HepG2 (cell line): ENCODE measurements around the gene SRCAP. TPM values are rescaled to one million over a fixed set of nuclear protein-coding genes. Genes with fewer than 3 reads are reported as not detected.

Experiments
- ARNTL ChIP-seq: sonication (generic); formaldehyde crosslinking; IDR thresholded peaks from 2 replicates; pipeline ENCODE4 v1.4.0; 2020; ENCODE audit warnings: mild to moderate bottlenecking, missing genetic modification reagents
- CC2D1A ChIP-seq: sonication (generic); formaldehyde crosslinking; IDR thresholded peaks from 2 replicates; pipeline ENCODE4 v1.8.1; 2023; ENCODE audit warnings: mild to moderate bottlenecking, missing genetic modification reagents
- KDM1A ChIP-seq: IDR thresholded peaks from 2 replicates; pipeline ENCODE4 v1.6.1; 2016; ENCODE audit warnings: missing compliant biosample characterization
- KLF16 ChIP-seq, 2 experiments: sonication (generic) in 1 of 2; formaldehyde crosslinking in 1 of 2; IDR thresholded peaks; 2 replicates each; pipeline versions ENCODE4 v1.6.1 to v1.8.0; 2016 to 2023; ENCODE audit warnings: missing genetic modification reagents in 2 of 2, missing compliant biosample characterization in 1 of 2
- MED8 ChIP-seq: sonication (generic); formaldehyde crosslinking; IDR thresholded peaks from 2 replicates; pipeline ENCODE4 v1.8.1; 2023; ENCODE audit warnings: mild to moderate bottlenecking, missing genetic modification reagents; ENCODE audit not compliant: insufficient replicate concordance
- NCOA2 ChIP-seq: sonication (generic); formaldehyde crosslinking; IDR thresholded peaks from 2 replicates; pipeline ENCODE4 v1.8.0; 2022; ENCODE audit warnings: inconsistent platforms
- REL ChIP-seq: sonication (generic); formaldehyde crosslinking; conservative IDR thresholded peaks from 2 replicates; pipeline ENCODE4 v1.8.0; 2022; ENCODE audit warnings: mild to moderate bottlenecking, missing genetic modification reagents, moderate library complexity
- SATB2 ChIP-seq: sonication (generic); formaldehyde crosslinking; IDR thresholded peaks from 2 replicates; pipeline ENCODE4 v1.5.0; 2020; ENCODE audit warnings: missing genetic modification reagents
- SMAD3 ChIP-seq: sonication (generic); formaldehyde crosslinking; IDR thresholded peaks from 2 replicates; pipeline ENCODE4 v1.4.0; 2020; ENCODE audit warnings: missing genetic modification reagents
- SP4 ChIP-seq: sonication (generic); formaldehyde crosslinking; IDR thresholded peaks from 2 replicates; pipeline ENCODE4 v1.8.1; 2023; ENCODE audit warnings: mild to moderate bottlenecking, missing genetic modification reagents
- XBP1 ChIP-seq: sonication (generic); formaldehyde crosslinking; IDR thresholded peaks from 2 replicates; pipeline ENCODE4 v1.5.0; 2020; ENCODE audit warnings: missing genetic modification reagents
- ZNF124 ChIP-seq: sonication (generic); formaldehyde crosslinking; IDR thresholded peaks from 2 replicates; pipeline ENCODE4 v1.4.0; 2020; ENCODE audit warnings: missing genetic modification reagents
- ZNF3 ChIP-seq: IDR thresholded peaks from 2 replicates; pipeline ENCODE4 v1.7.0; 2017; ENCODE audit warnings: inconsistent platforms
- ZNF660 ChIP-seq: sonication (generic); formaldehyde crosslinking; IDR thresholded peaks from 2 replicates; pipeline ENCODE4 v1.5.1; 2020; ENCODE audit warnings: mild to moderate bottlenecking, low read depth, missing genetic modification reagents, borderline replicate concordance
- ZNF674 ChIP-seq: sonication (generic); formaldehyde crosslinking; IDR thresholded peaks from 2 replicates; pipeline ENCODE4 v1.5.0; 2020; ENCODE audit warnings: low read depth, mild to moderate bottlenecking, missing genetic modification reagents
- polyA plus RNA-seq, 8 experiments: library from polyadenylated mRNA; depleted of rRNA in 3 of 8; stranded (reverse) in 7 of 8; unstranded in 1 of 8; fragments of >200 nt; fragmentation: Illumina TruSeq in 4 of 8; extraction: Trizol in 4 of 8; gene quantifications; 2 replicates each; pipeline versions ENCODE4 v1.2.1 to v1.2.3, GENCODE V29; 2011 to 2016; ENCODE audit warnings: low read depth in 4 of 8, missing spikeins in 1 of 8, mixed read lengths in 1 of 8; ENCODE audit not compliant: insufficient read depth in 1 of 8
- total RNA-seq, 5 experiments: library from RNA; depleted of rRNA; stranded (reverse); fragments of >200 nt; fragmentation: Illumina TruSeq; extraction: Trizol; gene quantifications; 2 replicates each; pipeline ENCODE4 v1.2.3, GENCODE V29; 2016; ENCODE audit warnings: low read depth in 1 of 5
- TF ChIP-seq, protein P1 (sequence below): IDR thresholded peaks from 2 replicates; pipeline ENCODE4 v1.4.0; 2020; ENCODE audit warnings: mild to moderate bottlenecking, missing genetic modification reagents
- TF ChIP-seq, protein P2 (sequence below): sonication (generic); formaldehyde crosslinking; IDR thresholded peaks from 2 replicates; pipeline ENCODE4 v1.5.0; 2020; ENCODE audit warnings: missing genetic modification reagents
- TF ChIP-seq, protein P3 (sequence below): sonication (generic); formaldehyde crosslinking; IDR thresholded peaks from 2 replicates; pipeline ENCODE4 v1.4.0; 2020; ENCODE audit warnings: mild to moderate bottlenecking, low read depth, missing genetic modification reagents
- TF ChIP-seq, protein P4 (sequence below): sonication (generic); formaldehyde crosslinking; IDR thresholded peaks from 2 replicates; pipeline ENCODE4 v1.5.1; 2020; ENCODE audit warnings: missing genetic modification reagents, mild to moderate bottlenecking, borderline replicate concordance
- TF ChIP-seq, protein P5 (sequence below): sonication (generic); formaldehyde crosslinking; conservative IDR thresholded peaks from 2 replicates; pipeline ENCODE4 v1.4.0; 2020; ENCODE audit warnings: missing genetic modification reagents
- TF ChIP-seq, protein P6 (sequence below): sonication (generic); formaldehyde crosslinking; IDR thresholded peaks from 2 replicates; pipeline ENCODE4 v1.8.0; 2022; ENCODE audit warnings: mild to moderate bottlenecking, missing genetic modification reagents

Gene SRCAP
- total and polyA plus RNA-seq, 2 of the 13 experiments (the other 11 are each of a cell fraction or from before 2014, with no cell fraction given), result 4.9 to 9.0 TPM

DNA sequence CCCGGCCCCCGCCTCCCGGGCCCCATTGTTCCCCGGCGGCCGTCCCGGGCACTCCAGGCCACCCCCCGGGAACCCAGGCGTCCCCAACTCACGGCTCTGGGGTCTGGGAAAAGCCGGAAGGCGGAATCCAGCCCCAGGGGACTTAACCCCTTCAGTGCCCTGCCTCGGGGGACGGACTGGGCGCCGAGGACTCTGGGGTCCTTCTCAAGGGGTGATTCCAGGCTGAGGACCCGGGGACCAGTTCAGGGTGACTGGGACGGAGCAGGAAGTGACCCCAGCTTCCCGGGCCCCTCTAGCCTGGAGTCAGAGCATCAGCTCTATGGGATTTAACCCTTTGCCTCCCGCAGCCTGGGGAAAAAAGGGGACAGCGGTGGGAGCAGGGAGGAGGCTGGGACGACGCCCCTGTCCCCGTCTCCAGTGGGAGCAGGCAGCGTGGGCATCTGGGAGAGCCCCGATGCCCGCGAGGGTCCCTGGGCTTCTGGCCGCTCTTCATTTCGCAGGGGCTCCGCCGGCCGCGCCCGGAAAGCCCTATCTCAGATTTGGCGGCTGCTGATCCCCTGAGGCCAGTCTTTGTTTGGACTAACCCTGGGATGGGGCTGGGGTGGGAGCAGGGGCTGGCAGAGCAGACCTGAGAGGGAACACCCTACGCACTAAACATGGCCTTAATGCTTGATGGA lies 88.1 kb downstream of the SRCAP start, which contains the start of gene ZNF629 (continued):
- TF ChIP-seq, protein P1, sequence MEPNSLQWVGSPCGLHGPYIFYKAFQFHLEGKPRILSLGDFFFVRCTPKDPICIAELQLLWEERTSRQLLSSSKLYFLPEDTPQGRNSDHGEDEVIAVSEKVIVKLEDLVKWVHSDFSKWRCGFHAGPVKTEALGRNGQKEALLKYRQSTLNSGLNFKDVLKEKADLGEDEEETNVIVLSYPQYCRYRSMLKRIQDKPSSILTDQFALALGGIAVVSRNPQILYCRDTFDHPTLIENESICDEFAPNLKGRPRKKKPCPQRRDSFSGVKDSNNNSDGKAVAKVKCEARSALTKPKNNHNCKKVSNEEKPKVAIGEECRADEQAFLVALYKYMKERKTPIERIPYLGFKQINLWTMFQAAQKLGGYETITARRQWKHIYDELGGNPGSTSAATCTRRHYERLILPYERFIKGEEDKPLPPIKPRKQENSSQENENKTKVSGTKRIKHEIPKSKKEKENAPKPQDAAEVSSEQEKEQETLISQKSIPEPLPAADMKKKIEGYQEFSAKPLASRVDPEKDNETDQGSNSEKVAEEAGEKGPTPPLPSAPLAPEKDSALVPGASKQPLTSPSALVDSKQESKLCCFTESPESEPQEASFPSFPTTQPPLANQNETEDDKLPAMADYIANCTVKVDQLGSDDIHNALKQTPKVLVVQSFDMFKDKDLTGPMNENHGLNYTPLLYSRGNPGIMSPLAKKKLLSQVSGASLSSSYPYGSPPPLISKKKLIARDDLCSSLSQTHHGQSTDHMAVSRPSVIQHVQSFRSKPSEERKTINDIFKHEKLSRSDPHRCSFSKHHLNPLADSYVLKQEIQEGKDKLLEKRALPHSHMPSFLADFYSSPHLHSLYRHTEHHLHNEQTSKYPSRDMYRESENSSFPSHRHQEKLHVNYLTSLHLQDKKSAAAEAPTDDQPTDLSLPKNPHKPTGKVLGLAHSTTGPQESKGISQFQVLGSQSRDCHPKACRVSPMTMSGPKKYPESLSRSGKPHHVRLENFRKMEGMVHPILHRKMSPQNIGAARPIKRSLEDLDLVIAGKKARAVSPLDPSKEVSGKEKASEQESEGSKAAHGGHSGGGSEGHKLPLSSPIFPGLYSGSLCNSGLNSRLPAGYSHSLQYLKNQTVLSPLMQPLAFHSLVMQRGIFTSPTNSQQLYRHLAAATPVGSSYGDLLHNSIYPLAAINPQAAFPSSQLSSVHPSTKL (CRISPR knock-in tag), result peak; percentile 79
- TF ChIP-seq ZNF124 (peak; percentile 34; the same call in 1 of the 2 replicates), SATB2 (CRISPR knock-in tag) (peak; percentile 71; the same call in 1 of the 2 replicates), XBP1 (CRISPR knock-in tag) (no peak), ZNF674 (CRISPR knock-in tag) (peak; percentile 80; the same call in 1 of the 2 replicates), SMAD3 (CRISPR knock-in tag) (peak; percentile 92), KDM1A (CRISPR knock-in tag) (peak; percentile 64; the same call in 1 of the 2 replicates), ARNTL (CRISPR knock-in tag) (no peak; the same call in 1 of the 2 replicates), KLF16 (CRISPR knock-in tag; IDR thresholded peaks at IDR 0.05) (peak in 1 of 2 experiments; percentile 95; a peak in 2 of 4 replicates), MED8 (CRISPR knock-in tag) (peak; percentile 57), CC2D1A (CRISPR knock-in tag) (no peak), NCOA2 (CRISPR knock-in tag) (no peak; the same call in 1 of the 2 replicates), ZNF660 (no peak), ZNF3 (CRISPR knock-in tag) (peak; percentile 18; the same call in 1 of the 2 replicates), REL (CRISPR knock-in tag) (peak; percentile 82; the same call in 1 of the 2 replicates), SP4 (CRISPR knock-in tag) (no peak)
- TF ChIP-seq, protein P2, sequence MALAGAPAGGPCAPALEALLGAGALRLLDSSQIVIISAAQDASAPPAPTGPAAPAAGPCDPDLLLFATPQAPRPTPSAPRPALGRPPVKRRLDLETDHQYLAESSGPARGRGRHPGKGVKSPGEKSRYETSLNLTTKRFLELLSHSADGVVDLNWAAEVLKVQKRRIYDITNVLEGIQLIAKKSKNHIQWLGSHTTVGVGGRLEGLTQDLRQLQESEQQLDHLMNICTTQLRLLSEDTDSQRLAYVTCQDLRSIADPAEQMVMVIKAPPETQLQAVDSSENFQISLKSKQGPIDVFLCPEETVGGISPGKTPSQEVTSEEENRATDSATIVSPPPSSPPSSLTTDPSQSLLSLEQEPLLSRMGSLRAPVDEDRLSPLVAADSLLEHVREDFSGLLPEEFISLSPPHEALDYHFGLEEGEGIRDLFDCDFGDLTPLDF (CRISPR knock-in tag), result no peak
- TF ChIP-seq, protein P3, sequence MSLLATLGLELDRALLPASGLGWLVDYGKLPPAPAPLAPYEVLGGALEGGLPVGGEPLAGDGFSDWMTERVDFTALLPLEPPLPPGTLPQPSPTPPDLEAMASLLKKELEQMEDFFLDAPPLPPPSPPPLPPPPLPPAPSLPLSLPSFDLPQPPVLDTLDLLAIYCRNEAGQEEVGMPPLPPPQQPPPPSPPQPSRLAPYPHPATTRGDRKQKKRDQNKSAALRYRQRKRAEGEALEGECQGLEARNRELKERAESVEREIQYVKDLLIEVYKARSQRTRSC (CRISPR knock-in tag), result no peak
- TF ChIP-seq, protein P4, sequence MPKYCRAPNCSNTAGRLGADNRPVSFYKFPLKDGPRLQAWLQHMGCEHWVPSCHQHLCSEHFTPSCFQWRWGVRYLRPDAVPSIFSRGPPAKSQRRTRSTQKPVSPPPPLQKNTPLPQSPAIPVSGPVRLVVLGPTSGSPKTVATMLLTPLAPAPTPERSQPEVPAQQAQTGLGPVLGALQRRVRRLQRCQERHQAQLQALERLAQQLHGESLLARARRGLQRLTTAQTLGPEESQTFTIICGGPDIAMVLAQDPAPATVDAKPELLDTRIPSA, result no peak
- TF ChIP-seq, protein P5, sequence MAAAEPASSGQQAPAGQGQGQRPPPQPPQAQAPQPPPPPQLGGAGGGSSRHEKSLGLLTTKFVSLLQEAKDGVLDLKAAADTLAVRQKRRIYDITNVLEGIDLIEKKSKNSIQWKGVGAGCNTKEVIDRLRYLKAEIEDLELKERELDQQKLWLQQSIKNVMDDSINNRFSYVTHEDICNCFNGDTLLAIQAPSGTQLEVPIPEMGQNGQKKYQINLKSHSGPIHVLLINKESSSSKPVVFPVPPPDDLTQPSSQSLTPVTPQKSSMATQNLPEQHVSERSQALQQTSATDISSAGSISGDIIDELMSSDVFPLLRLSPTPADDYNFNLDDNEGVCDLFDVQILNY (CRISPR knock-in tag), result 0 out of 2 replicates have a peak, but pooled peaks have one; percentile 38
- TF ChIP-seq, protein P6, sequence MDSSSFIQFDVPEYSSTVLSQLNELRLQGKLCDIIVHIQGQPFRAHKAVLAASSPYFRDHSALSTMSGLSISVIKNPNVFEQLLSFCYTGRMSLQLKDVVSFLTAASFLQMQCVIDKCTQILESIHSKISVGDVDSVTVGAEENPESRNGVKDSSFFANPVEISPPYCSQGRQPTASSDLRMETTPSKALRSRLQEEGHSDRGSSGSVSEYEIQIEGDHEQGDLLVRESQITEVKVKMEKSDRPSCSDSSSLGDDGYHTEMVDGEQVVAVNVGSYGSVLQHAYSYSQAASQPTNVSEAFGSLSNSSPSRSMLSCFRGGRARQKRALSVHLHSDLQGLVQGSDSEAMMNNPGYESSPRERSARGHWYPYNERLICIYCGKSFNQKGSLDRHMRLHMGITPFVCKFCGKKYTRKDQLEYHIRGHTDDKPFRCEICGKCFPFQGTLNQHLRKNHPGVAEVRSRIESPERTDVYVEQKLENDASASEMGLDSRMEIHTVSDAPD, result no peak
